Endodermal cell (in vitro differentiated cells): ENCODE data around the gene ABI2. TPM values are rescaled to one million over a fixed set of nuclear protein-coding genes. Genes with fewer than 3 reads are reported as not detected.

ENCODE experiments used
- DNase-seq: peaks from one replicate; pipeline ENCODE4 v3.0.0-alpha.2; 2017
- H3K27ac ChIP-seq: 2 replicates; pipeline ENCODE4 v1.5.1; 2013; ENCODE audit warnings: mild to moderate bottlenecking, low read depth, low read length, moderate library complexity
- H3K27me3 ChIP-seq: 2 replicates; pipeline ENCODE4 v1.6.1; 2013; ENCODE audit warnings: mild to moderate bottlenecking, low read length, moderate library complexity; ENCODE audit not compliant: insufficient read depth, control insufficient read depth, poor library complexity, severe bottlenecking
- H3K36me3 ChIP-seq: 2 replicates; pipeline ENCODE4 v1.7.0; 2013; ENCODE audit warnings: mild to moderate bottlenecking, low read length, moderate library complexity; ENCODE audit not compliant: control insufficient read depth, insufficient read depth
- H3K4me1 ChIP-seq: one replicate; pipeline ENCODE4 v1.7.0; 2013; ENCODE audit warnings: low read length; ENCODE audit not compliant: control insufficient read depth, insufficient read depth
- H3K4me3 ChIP-seq: 2 replicates; pipeline ENCODE4 v1.5.1; 2013; ENCODE audit warnings: mild to moderate bottlenecking, low read length, moderate library complexity
- H3K9ac ChIP-seq: 2 replicates; pipeline ENCODE4 v1.6.1; 2013; ENCODE audit warnings: mild to moderate bottlenecking, low read length, moderate library complexity; ENCODE audit not compliant: poor library complexity, severe bottlenecking; ENCODE audit errors: extremely low read depth
- H3K9me3 ChIP-seq: 2 replicates; pipeline ENCODE4 v1.6.1; 2013; ENCODE audit warnings: mild to moderate bottlenecking, low read length, moderate library complexity; ENCODE audit not compliant: control insufficient read depth
- H3K27ac Mint-ChIP-seq: 2 replicates; pipeline ENCODE4 v1.8.0; 2020; ENCODE audit warnings: mixed read lengths
- H3K27me3 Mint-ChIP-seq: 2 replicates; pipeline ENCODE4 v1.8.0; 2021; ENCODE audit warnings: mild to moderate bottlenecking, mixed read lengths; ENCODE audit not compliant: insufficient read depth
- H3K36me3 Mint-ChIP-seq: 2 replicates; pipeline ENCODE4 v1.8.0; 2020; ENCODE audit warnings: low read depth, mixed read lengths
- H3K4me1 Mint-ChIP-seq: 2 replicates; pipeline ENCODE4 v1.8.0; 2020; ENCODE audit warnings: mixed read lengths
- H3K4me3 Mint-ChIP-seq: 2 replicates; pipeline ENCODE4 v1.8.0; 2020; ENCODE audit warnings: mild to moderate bottlenecking, moderate library complexity, mixed read lengths
- H3K9me3 Mint-ChIP-seq: 2 replicates; pipeline ENCODE4 v1.8.0; 2020; ENCODE audit warnings: mild to moderate bottlenecking, mixed read lengths
- CTCF ChIP-seq: fragments of 200-600 bp; sonication (generic); conservative IDR thresholded peaks from 2 replicates; pipeline ENCODE4 v1.5.0; 2021; ENCODE audit warnings: antibody characterized with exemption, mild to moderate bottlenecking
- WGBS, 2 experiments: methylation state at CpG; one replicate each; pipeline versions ENCODE4 v1.1.5 to v1.1.7; 2013; ENCODE audit warnings: missing lambda C conversion rate in 2 of 2, mixed read lengths in 1 of 2; ENCODE audit not compliant: insufficient coverage in 1 of 2, insufficient read length in 1 of 2; 5-methylcytosine and 5-hydroxymethylcytosine counted together
- total RNA-seq, 2 donors: library from RNA; stranded (reverse); fragmentation: NEBNext Ultra II Directional in 1 of 2; extraction: Animal tissue kit (Norgen Biotek cat#: 25700) in 1 of 2; gene quantifications; 2 replicates in 1 of 2; 3 replicates in 1 of 2; pipeline ENCODE4 v1.2.1, GENCODE V29; 2021

ABI2 gene
- total RNA-seq, 2 donors from 2014 or later: 115 to 139 TPM

DNA sequence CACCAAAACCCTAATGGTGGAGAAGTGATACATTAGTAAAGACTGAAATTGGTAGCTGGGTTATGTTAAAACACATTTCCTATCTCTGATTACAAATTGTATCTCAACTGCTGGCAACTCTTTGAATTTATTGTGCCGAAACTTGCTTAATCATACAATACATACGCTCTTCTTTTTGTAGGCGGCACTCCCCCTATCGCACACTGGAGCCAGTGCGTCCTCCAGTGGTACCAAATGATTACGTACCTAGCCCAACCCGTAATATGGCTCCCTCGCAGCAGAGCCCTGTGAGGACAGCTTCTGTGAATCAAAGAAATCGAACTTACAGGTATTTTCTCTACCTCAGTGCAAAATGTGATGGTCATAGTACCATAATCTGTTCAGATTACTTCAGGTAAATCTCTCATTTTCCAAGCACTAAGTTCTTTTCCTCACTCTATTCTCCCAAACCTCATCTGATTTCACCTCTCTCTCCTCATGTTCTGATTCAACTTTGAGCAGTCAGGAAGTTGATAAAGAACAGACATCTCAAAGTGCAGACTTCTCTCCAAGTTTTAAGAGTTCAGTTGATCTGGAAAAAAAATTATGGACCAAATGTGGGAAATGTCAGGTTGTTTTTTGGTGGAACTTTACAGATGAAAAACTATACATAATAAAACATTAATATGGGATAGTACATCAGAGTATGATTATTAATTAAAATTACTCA is 66.5 kb downstream of the ABI2 start:
- Mint-ChIP-seq H3K9me3 (no peaks in the 10 kb centered on the region), H3K27ac (no peak overlapping the region), H3K36me3 (peaks cover 54% of the 10 kb centered on the region), H3K4me3 (no peak overlapping the region), H3K27me3 (no peaks in the 10 kb centered on the region), H3K4me1 (peaks cover 4% of the 10 kb centered on the region)
- Histone ChIP-seq H3K27me3 (no peaks in the 10 kb centered on the region), H3K9ac (no peak overlapping the region), H3K36me3 (peaks cover 44% of the 10 kb centered on the region), H3K4me1 (no peaks in the 10 kb centered on the region), H3K9me3 (peaks cover 8% of the 10 kb centered on the region), H3K27ac (no peak overlapping the region), H3K4me3 (no peak overlapping the region)
- WGBS, 2 experiments: 90 to 92% methylated on average over 9 of the region's 9 CpGs
- peak; percentile 61 for DNase-seq
- peak; percentile 70 for TF ChIP-seq CTCF

DNA sequence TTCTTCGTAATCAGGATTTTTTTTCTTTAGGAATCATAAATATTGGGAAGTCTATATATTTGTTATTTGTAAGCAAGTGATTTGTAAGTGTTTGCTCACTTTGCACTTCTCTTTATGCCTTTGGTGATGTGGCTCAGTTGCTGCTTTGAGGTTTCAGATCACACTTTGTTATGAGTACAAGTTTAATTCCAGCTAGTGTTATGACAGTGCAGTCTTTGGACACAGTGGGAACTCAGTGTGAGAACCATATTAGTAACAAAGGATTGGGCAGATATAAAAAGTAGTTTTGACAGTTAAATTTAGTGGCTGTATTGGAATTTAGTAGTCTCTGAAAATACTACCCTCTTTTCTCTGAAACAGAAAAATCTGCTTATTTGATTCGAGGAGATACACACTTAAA is 67.7 kb downstream of the ABI2 start:
- Mint-ChIP-seq H3K27ac (peak overlapping the region; percentile 41), H3K9me3 (no peaks in the 10 kb centered on the region), H3K4me3 (no peak overlapping the region), H3K36me3 (peaks cover 49% of the 10 kb centered on the region), H3K27me3 (no peaks in the 10 kb centered on the region), H3K4me1 (peaks cover 4% of the 10 kb centered on the region)
- H3K27me3 ChIP-seq: no peaks in the 10 kb centered on the region
- no peak for DNase-seq
- 89% methylated on average over 2 of the region's 2 CpGs; no CpG with 5 or more reads in 1 of the 2 experiments for WGBS, 2 experiments
- no peak overlapping the region for H3K4me3 ChIP-seq
- no peak overlapping the region for H3K9ac ChIP-seq
- peaks cover 8% of the 10 kb centered on the region for H3K9me3 ChIP-seq
- no peak for TF ChIP-seq CTCF
- peaks cover 44% of the 10 kb centered on the region for H3K36me3 ChIP-seq
- H3K27ac ChIP-seq: no peak overlapping the region
- no peaks in the 10 kb centered on the region for H3K4me1 ChIP-seq

GRCh38 chr2:203396667-203397066 is 68.5 kb downstream of the ABI2 start:
- H3K4me3 Mint-ChIP-seq: no peak overlapping the region
- H3K27me3 Mint-ChIP-seq: no peaks in the 10 kb centered on the region
- H3K4me1 Mint-ChIP-seq: peaks cover 4% of the 10 kb centered on the region
- H3K9me3 Mint-ChIP-seq: no peaks in the 10 kb centered on the region
- peaks cover 53% of the 10 kb centered on the region for H3K36me3 Mint-ChIP-seq
- peak overlapping the region; percentile 32 for H3K27ac Mint-ChIP-seq
- H3K4me1 ChIP-seq: no peaks in the 10 kb centered on the region
- peaks cover 8% of the 10 kb centered on the region for H3K9me3 ChIP-seq
- H3K4me3 ChIP-seq: no peak overlapping the region
- H3K9ac ChIP-seq: no peak overlapping the region
- WGBS, 2 experiments: 30 to 50% methylated on average over 1 of the region's 1 CpG
- TF ChIP-seq CTCF: peak; percentile 78
- DNase-seq: peak; percentile 90
- H3K36me3 ChIP-seq: peaks cover 43% of the 10 kb centered on the region
- H3K27ac ChIP-seq: no peak overlapping the region
- no peaks in the 10 kb centered on the region for H3K27me3 ChIP-seq
